Measurements from ENCODE around the gene USP22.

USP22 gene

GRCh38 chr17:21002309-21003006, 40.4 kb downstream of the USP22 start:
- no peak for DNase-seq (ENCODE audit: low read depth in 2 of 2, low spot score in 1 of 2)

GRCh38 chr17:21001813-21002221, 41.0 kb downstream of the USP22 start:
- DNase-seq (ENCODE audit: low read depth in 2 of 2, low spot score in 1 of 2), result no peak

GRCh38 chr17:21001111-21001812, 41.5 kb downstream of the USP22 start:
- DNase-seq (ENCODE audit: low read depth in 2 of 2, low spot score in 1 of 2), result no peak

- DNase-seq (ENCODE audit: low read depth in 2 of 2, low spot score in 1 of 2), result no peak
Measured at GRCh38 chr17:20999841-21000532, 42.8 kb downstream of the USP22 start.

- no peak for DNase-seq (ENCODE audit: low read depth in 2 of 2, low spot score in 1 of 2)
Measured at GRCh38 chr17:20999044-20999573, 43.7 kb downstream of the USP22 start.

- DNase-seq (ENCODE audit: low read depth in 2 of 2, low spot score in 1 of 2), result no peak
Measured at GRCh38 chr17:20998571-20999043, 44.2 kb downstream of the USP22 start.

GRCh38 chr17:20997711-20998570, 44.9 kb downstream of the USP22 start:
- no peak for DNase-seq (ENCODE audit: low read depth in 2 of 2, low spot score in 1 of 2)

GRCh38 chr17:20996724-20997615, 45.8 kb downstream of the USP22 start:
- no peak for DNase-seq (ENCODE audit: low read depth in 2 of 2, low spot score in 1 of 2)

GRCh38 chr17:20995873-20996723, 46.7 kb downstream of the USP22 start:
- no peak for DNase-seq (ENCODE audit: low read depth in 2 of 2, low spot score in 1 of 2)

- DNase-seq (ENCODE audit: low read depth in 2 of 2, low spot score in 1 of 2), result no peak
Measured at GRCh38 chr17:20995164-20995872, 47.5 kb downstream of the USP22 start.

GRCh38 chr17:20994779-20995149, 48.0 kb downstream of the USP22 start:
- no peak for DNase-seq (ENCODE audit: low read depth in 2 of 2, low spot score in 1 of 2)

GRCh38 chr17:20993863-20994778, 48.7 kb downstream of the USP22 start:
- DNase-seq (ENCODE audit: low read depth in 2 of 2, low spot score in 1 of 2), result no peak

- DNase-seq (ENCODE audit: low read depth in 2 of 2, low spot score in 1 of 2), result peak; percentile 16 to 32
Measured at GRCh38 chr17:20992987-20993862, 49.6 kb downstream of the USP22 start.

- DNase-seq (ENCODE audit: low read depth in 2 of 2, low spot score in 1 of 2), result no peak
Measured at GRCh38 chr17:20992416-20992815, 50.4 kb downstream of the USP22 start.

GRCh38 chr17:20991276-20992037, 51.4 kb downstream of the USP22 start:
- DNase-seq (ENCODE audit: low read depth in 2 of 2, low spot score in 1 of 2), result no peak

Data from stimulated activated CD8-positive, alpha-beta memory T cell treated with anti-CD3 and anti-CD28 coated beads, Interleukin-4, amount 100 ng/mL, for 4 hours (primary cell).